Measurements from ENCODE around the gene SMC2.
A peak's percentile ranks its signal among the peaks of the same experiment; 100 is the strongest.

Gene SMC2

GRCh38 chr9:104093647-104094533 is at the start of gene SMC2:
Gene SMC2, plus strand, starts transcription at chr9:104094309. Its CDS starts 1,076 bp downstream, at chr9:104095385.
- peak; percentile 92 for DNase-seq (ENCODE audit: low spot score)

DNA sequence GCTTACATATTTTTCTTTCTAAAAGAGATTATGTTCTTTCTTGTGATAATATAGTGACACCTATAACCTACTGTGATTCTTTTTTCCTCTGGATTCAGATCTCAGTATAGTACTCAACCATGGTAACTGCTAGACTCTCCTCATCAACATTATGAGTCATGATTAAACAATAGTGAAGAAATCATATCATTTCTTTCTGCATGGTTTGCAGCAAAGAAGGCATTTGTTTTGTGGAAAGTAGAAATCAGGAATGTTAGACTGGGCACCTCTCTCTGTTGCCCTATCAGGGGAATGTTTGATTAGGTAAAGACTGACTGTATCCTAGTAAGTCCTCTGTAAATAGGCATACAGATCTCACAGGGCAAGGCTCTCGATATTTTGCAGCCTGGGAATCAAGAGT is 25.6 kb upstream of the SMC2 start:
- no peak for DNase-seq (ENCODE audit: low spot score)

DNA sequence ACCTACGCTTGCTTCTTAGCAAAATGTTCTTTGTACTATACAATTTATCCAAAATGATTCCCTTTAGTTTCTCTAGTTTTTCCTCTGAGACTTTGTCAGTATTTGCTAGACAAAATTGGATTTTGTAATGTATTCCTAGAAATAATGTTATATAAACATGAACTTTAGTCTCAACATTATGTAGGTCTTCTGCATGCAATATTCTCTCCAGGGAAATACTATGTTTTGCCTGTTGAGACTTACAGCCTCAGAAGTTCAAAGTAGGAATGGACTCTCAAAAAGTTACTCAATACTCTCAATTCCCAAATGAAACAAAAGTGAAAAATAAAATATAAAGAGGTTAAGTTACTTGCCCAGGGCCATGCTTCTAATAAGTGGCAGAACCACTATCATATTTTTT is 24.8 kb upstream of the SMC2 start:
- DNase-seq (ENCODE audit: low spot score): no peak

GRCh38 chr9:104071589-104071988 is 22.5 kb upstream of the SMC2 start:
- no peak for DNase-seq (ENCODE audit: low spot score)

DNA sequence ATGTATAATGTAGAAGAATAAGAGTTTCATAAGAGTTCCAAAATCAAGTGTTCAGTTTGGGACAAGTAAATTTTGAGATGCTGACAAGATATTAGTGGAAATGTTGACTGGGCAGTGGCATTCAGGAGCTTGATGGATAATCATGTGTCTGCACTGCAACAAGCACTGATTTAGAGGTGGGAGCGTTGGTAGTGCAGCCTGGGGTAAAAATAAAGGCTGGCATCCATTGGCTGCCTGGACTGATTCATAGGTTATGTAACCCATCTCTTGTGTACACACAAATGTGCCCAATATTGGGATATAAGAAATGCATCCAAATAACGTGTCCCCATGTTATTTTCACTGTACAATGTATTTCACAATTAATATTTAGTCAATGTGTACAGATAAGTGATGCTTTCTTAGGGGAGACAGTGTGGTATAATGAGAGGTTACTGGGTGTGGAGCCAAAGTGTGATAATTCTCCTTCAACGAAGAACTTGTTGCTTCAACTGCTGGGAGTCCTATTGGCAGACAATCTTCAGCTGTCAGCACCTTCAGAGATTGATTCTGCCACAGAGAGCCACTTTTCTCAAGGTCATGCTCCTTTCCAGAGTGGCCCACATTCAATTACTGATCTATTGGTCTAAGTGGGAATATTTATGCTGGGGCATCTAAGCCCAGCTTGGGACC is 20.9 kb upstream of the SMC2 start:
- no peak for DNase-seq (ENCODE audit: low spot score)

GRCh38 chr9:104073770-104074133 is 20.4 kb upstream of the SMC2 start:
- no peak for DNase-seq (ENCODE audit: low spot score)

DNA sequence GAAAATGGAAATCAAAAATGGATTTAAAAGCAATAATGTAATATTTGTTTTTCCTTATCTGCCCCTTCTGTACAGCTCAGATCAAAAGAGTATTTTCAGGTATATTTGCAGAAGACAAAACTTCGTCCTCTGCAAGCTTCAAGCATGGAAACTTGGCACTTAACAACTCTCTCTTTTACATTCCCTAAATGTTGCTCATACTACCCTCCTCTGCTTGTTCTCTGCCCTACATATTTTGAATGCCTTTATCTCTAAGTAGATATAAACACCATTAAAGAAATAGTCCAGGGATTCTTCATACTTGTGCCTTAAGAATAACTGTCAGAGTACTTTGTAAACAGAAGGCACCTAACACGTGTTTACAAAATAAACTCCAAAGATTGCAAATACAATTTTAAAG is 19.2 kb upstream of the SMC2 start:
- DNase-seq (ENCODE audit: low spot score): no peak

DNA sequence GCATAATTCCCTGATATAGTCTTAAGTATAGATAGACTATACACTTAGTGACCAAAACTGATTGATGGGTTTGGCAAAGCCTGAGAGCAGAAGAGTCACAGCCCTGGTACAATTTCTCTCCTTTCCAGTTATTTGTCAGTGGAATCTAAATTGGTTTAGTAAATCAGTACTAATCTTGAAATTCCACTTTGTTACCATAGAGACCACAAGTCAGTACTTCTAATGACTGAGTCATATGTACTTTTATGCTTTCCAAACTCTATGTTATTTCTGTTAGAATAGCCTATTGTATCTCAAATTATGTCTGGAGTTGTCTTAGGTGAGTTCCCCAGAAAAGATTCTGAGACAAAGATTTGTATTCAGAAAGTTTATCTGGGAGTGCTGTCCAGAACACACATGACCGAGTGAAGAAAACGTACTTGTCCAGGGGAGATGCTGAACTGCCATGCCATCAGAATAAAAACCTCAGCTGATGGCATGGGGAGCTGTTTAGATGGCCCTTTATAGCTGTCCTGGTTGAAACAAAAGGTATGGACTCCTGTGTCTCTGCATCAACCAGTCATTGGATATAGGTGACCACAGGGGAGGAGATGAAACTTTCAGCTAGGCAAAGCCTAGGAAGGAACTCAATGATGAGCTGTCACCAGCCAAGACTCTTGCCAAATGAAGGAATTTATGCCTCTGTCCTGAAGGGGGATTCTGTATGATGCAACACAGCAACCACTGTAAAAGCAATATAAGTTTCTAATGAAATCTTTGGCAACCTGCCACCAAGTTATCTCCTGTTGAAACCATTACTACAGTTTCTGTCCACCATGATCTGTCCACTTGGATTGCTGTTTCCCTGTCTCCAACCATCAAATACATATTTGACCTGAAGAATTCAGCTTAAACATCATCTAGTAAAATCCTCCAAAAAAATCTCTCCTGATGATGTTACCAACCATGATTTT is 18.0 kb upstream of the SMC2 start:
- DNase-seq (ENCODE audit: low spot score): no peak

DNA sequence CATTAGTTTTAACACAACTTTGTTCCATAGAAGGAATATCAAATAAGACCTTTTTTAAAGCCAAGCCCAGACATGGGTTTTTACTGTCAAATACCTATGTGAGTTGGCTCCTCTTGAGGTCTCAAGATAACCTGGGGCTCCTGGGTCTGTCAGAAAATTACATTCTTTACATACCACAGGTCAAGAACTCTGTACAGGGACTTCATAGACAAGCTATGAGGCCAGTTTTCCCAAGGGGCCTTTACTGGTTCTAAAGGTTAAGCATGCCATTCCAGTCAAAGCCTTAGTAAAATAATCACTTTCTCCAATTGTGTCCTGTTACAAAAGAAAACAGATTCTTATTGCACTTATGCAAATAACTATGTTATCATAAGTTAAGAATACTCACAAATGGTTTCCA is 15.5 kb upstream of the SMC2 start:
- no peak for DNase-seq (ENCODE audit: low spot score)

- DNase-seq (ENCODE audit: low spot score): no peak
These were observed 13.1 kb upstream of the SMC2 start for GRCh38 chr9:104080983-104081382.

DNA sequence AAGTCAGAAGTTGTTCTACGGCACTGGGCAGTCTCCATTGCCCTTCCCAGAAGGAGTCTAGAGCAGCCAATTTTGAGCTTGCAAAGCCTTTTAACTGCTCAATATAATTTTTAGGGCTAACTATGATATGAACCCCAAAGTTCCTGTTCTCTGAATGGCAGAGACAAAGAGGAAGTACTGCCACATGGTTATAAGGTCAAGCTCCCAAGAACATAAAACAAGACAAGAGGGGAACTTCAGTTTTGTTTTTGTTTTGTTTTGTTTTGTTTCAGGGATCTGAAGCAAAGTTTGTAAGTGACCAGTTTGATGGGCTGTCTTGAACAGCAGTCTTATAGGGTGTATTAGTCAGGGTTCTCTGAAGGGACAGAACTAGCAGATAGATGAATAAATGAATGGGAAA is 11.9 kb upstream of the SMC2 start:
- DNase-seq (ENCODE audit: low spot score): no peak

GRCh38 chr9:104085525-104085924 is 8.6 kb upstream of the SMC2 start:
- DNase-seq (ENCODE audit: low spot score): no peak

DNA sequence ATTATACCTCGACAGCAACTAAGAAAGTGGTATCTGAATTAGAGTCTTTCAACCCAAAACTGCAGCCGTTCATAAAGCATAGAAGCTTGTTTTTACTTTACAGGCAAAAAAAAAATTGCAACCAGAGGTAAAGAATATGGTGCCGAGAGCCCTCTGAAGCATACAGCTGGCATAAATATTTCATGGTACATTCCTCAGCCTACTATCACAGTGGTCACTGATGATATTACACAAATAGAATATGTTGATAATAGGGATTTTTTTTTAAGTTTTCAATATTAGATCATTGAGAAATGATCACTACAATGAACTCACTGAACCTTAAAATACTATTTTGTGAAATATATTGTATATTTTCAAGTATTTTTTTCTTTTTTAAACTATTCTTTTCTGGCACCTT is 6.2 kb upstream of the SMC2 start:
- no peak for DNase-seq (ENCODE audit: low spot score)

DNA sequence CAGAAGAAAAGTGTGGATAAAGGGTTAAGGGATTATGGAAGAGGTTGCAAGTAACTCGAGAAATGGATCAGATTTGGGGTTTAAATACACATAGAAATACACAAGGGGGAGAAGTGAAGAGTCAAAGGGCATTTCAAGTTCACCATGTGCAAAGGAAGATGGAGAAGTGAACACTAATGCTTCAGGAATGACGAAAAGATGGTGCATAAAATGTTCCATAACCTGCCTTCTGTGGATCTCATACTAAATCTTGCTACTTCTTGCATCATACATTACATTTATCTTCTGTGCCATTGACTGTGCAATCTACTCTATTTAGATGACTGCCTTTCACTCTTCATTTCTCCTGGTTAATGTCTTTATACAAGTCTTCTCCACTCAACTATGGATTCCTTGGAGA is 5.7 kb upstream of the SMC2 start:
- DNase-seq (ENCODE audit: low spot score): no peak

- DNase-seq (ENCODE audit: low spot score): no peak
These were observed 3.5 kb upstream of the SMC2 start for GRCh38 chr9:104090578-104090977.

GRCh38 chr9:104091116-104091515 is 3.0 kb upstream of the SMC2 start:
- no peak for DNase-seq (ENCODE audit: low spot score)

DNA sequence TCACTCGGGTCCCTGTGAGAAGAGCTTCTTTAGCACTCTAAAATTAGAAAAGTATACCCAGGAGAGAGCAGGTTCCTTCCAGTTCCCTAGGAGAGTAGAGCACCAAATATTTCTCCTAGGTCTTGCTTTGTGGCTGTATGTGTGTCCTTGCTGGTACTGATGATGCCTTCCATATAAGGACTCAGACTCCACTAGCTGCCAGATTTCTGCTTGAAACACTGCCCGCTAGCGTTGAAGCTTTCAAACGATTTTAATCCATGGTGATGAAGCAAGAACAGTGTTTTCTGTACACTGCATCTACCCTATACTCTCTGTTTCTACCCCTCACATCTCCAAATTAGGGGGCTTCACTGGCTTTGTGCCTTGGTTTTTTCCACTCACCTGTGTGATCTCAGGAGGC is 2.4 kb upstream of the SMC2 start:
- peak; percentile 76 for DNase-seq (ENCODE audit: low spot score)

- DNase-seq (ENCODE audit: low spot score): no peak
These were observed 1.9 kb upstream of the SMC2 start for GRCh38 chr9:104092192-104092591.

- no peak for DNase-seq (ENCODE audit: low spot score)
These were observed 1.1 kb upstream of the SMC2 start for GRCh38 chr9:104092875-104093600.

GRCh38 chr9:104094534-104095015 is 466 bp downstream of the SMC2 start:
- no peak for DNase-seq (ENCODE audit: low spot score)

DNA sequence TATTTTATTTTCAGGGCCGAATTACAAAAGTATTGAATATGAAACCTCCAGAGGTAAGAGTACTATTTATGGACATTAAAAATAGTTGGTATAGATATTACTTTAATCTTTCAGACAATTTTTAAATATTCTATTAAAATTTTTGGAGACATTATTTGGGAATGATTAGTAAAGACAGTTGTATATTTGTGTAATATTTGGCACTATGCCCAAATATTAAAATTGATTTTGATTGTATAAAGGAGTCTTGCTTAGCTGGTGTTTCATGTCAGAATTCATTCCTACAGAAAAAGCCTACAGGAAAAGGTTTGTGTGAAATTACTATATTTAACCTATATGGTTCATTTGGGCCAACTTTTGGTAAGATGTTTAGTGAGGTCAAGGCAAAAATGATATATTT is 5.5 kb downstream of the SMC2 start:
- no peak for DNase-seq (ENCODE audit: low spot score)

GRCh38 chr9:104104360-104104759 is 10.3 kb downstream of the SMC2 start:
- no peak for DNase-seq (ENCODE audit: low spot score)
